Measurements from ENCODE around the gene LMO1. TPM values are rescaled to one million over a fixed set of nuclear protein-coding genes. Genes with fewer than 3 reads are reported as not detected.

The LMO1 gene
- total and polyA plus RNA-seq, 2 of the 13 experiments (the other 11 are each of a cell fraction or from before 2014, with no cell fraction given): not detected

- no peaks in the 10 kb centered on the region for H3K4me1 ChIP-seq (ENCODE audit: insufficient read depth, low read length)
- TF ChIP-seq RXRA (CRISPR knock-in tag; IDR thresholded peaks at IDR 0.05) (no peak), GLMP (CRISPR knock-in tag; IDR thresholded peaks at IDR 0.05; ENCODE audit: borderline replicate concordance) (no peak), HIC2 (CRISPR knock-in tag; IDR thresholded peaks at IDR 0.05; ENCODE audit: low read depth) (no peak), ZBTB1 (CRISPR knock-in tag; IDR thresholded peaks at IDR 0.05; ENCODE audit: borderline replicate concordance) (no peak), JUN (CRISPR knock-in tag; IDR thresholded peaks at IDR 0.05) (no peak)
- H3K27me3 ChIP-seq (ENCODE audit: control insufficient read depth in 1 of 2, insufficient read depth in 2 of 2, low read length in 2 of 2): peaks cover 5 to 51% of the 10 kb centered on the region in 2 experiments
- no peak overlapping the region for H3K27ac ChIP-seq (ENCODE audit: extremely low read length, insufficient read depth, low read length)
- in situ Hi-C loops (cut with HindIII; ENCODE audit: extremely low pct_ligation_motif_present, low pct_unique_long_range_greater_than_20kb) (no loop called here), intact Hi-C loops (cut with micrococcal nuclease; ENCODE audit: unreplicated experiment) (no loop called here)
- no peaks in the 10 kb centered on the region for H4K20me1 ChIP-seq (ENCODE audit: insufficient read depth, low read length)
- ChIA-PET POLR2A (no interaction called here), CTCF (ENCODE audit: low intra/inter-chr PET ratio, low total read pairs) (no interaction called here)
- no peak overlapping the region for H2AFZ ChIP-seq (ENCODE audit: low read length)
- H3K9me3 ChIP-seq (ENCODE audit: low read length): no peaks in the 10 kb centered on the region
- DNase-seq (ENCODE audit: low spot score): no peak
- no peaks in the 10 kb centered on the region for H3K36me3 ChIP-seq (replicated peaks in 1 of 2; ENCODE audit: control insufficient read depth in 1 of 2, insufficient read depth in 2 of 2, low read length in 2 of 2)
- no peaks in the 10 kb centered on the region for H3K79me2 ChIP-seq (ENCODE audit: insufficient read depth, low read length)
- no peak for FAIRE-seq
- no peak overlapping the region for H3K4me3 ChIP-seq (replicated peaks in 1 of 3; ENCODE audit: insufficient read depth in 1 of 3, low read depth in 2 of 3, low read length in 3 of 3)
- WGBS (ENCODE audit: low lambda C conversion rate): 10% methylated on average over 8 of the region's 11 CpGs
- BruUV-seq (replicated peaks): no TSS peak
- no peak overlapping the region for H3K4me2 ChIP-seq (ENCODE audit: low read depth, low read length)
- H3K9ac ChIP-seq (ENCODE audit: insufficient read depth, low read depth, low read length): no peak overlapping the region
- no peak for ATAC-seq
These were observed 12.6 kb downstream of the LMO1 start for GRCh38 chr11:8250981-8251615.

Measured in HepG2 (cell line).